SK-N-SH treated with all-trans-retinoic acid at 6 μM for 48 hours (cell line): ENCODE data around the gene CALN1.

ENCODE experiments used
- ATAC-seq: fragments of 200-7000 bp; cut with Tn5 transposase; 3 replicates; pipeline ENCODE4 v1.9.1; 2020; ENCODE audit warnings: mild to moderate bottlenecking, moderate library complexity
- ARNTL ChIP-seq: fragments of 450-650 bp; formaldehyde crosslinking; IDR thresholded peaks from 2 replicates; pipeline ENCODE4 v1.5.0; 2020; ENCODE audit warnings: low read depth, mild to moderate bottlenecking, moderate library complexity, borderline replicate concordance
- CSDC2 ChIP-seq: fragments of 250-450 bp; sonication (Bioruptor Pico); IDR thresholded peaks from 2 replicates; pipeline ENCODE4 v1.5.0; 2020; ENCODE audit warnings: mild to moderate bottlenecking, moderate library complexity
- ESRRG ChIP-seq: fragments of 250-450 bp; sonication (Bioruptor Pico); IDR thresholded peaks from 2 replicates; pipeline ENCODE4 v1.6.1; 2021; ENCODE audit warnings: mild to moderate bottlenecking
- GLIS3 ChIP-seq: fragments of 250-450 bp; sonication (Bioruptor Pico); IDR thresholded peaks from 2 replicates; pipeline ENCODE4 v1.5.0; 2020; ENCODE audit warnings: mild to moderate bottlenecking, moderate library complexity
- ISL1 ChIP-seq: fragments of 250-450 bp; sonication (Bioruptor Pico); IDR thresholded peaks from 2 replicates; pipeline ENCODE4 v2.1.2; 2022; ENCODE audit warnings: mild to moderate bottlenecking, moderate library complexity
- OSR1 ChIP-seq: fragments of 250-450 bp; sonication (Bioruptor Pico); IDR thresholded peaks from 2 replicates; pipeline ENCODE4 v1.8.0; 2022; ENCODE audit warnings: moderate library complexity, mild to moderate bottlenecking, inconsistent platforms
- PPARA ChIP-seq: fragments of 250-450 bp; sonication (Bioruptor Pico); IDR thresholded peaks from 2 replicates; pipeline ENCODE4 v1.5.0; 2020; ENCODE audit warnings: mild to moderate bottlenecking, borderline replicate concordance
- SNAI2 ChIP-seq: fragments of 250-450 bp; sonication (Bioruptor Pico); IDR thresholded peaks from 2 replicates; pipeline ENCODE4 v1.5.0; 2020; ENCODE audit warnings: mild to moderate bottlenecking, moderate library complexity
- TCF4 ChIP-seq: fragments of 250-450 bp; sonication (Bioruptor Pico); IDR thresholded peaks from 2 replicates; pipeline ENCODE4 v1.8.0; 2021; ENCODE audit warnings: mild to moderate bottlenecking, moderate library complexity, borderline replicate concordance
- TOX ChIP-seq: fragments of 250-450 bp; sonication (Bioruptor Pico); IDR thresholded peaks from 2 replicates; pipeline ENCODE4 v1.8.0; 2021; ENCODE audit warnings: mild to moderate bottlenecking, moderate library complexity, borderline replicate concordance
- ZC3H10 ChIP-seq: fragments of 250-450 bp; sonication (Bioruptor Pico); IDR thresholded peaks from 2 replicates; pipeline ENCODE4 v1.5.1; 2021; ENCODE audit warnings: mild to moderate bottlenecking, moderate library complexity
- ZFP3 ChIP-seq: fragments of 250-450 bp; sonication (Bioruptor Pico); IDR thresholded peaks from 2 replicates; pipeline ENCODE4 v1.5.0; 2020; ENCODE audit warnings: mild to moderate bottlenecking, moderate library complexity
- ZFP30 ChIP-seq: fragments of 450-650 bp; formaldehyde crosslinking; IDR thresholded peaks from 2 replicates; pipeline ENCODE4 v1.5.0; 2022; ENCODE audit warnings: mild to moderate bottlenecking, moderate library complexity
- ZNF565 ChIP-seq: fragments of 450-650 bp; formaldehyde crosslinking; conservative IDR thresholded peaks from 2 replicates; pipeline ENCODE4 v1.5.0; 2020; ENCODE audit warnings: low read depth, mild to moderate bottlenecking, moderate library complexity
- ZNF8 ChIP-seq: fragments of 450-650 bp; formaldehyde crosslinking; IDR thresholded peaks from 2 replicates; pipeline ENCODE4 v1.5.0; 2020; ENCODE audit warnings: mild to moderate bottlenecking, moderate library complexity
- TF ChIP-seq, protein P1 (sequence below): fragments of 250-450 bp; sonication (Bioruptor Pico); IDR thresholded peaks from 2 replicates; pipeline ENCODE4 v1.5.1; 2020; ENCODE audit warnings: low read depth, mild to moderate bottlenecking, moderate library complexity
- TF ChIP-seq, protein P2 (sequence below): fragments of 250-450 bp; sonication (Bioruptor Pico); IDR thresholded peaks from 2 replicates; pipeline ENCODE4 v1.8.0; 2020; ENCODE audit warnings: mild to moderate bottlenecking, moderate library complexity, borderline replicate concordance
- TF ChIP-seq, protein P3 (sequence below): fragments of 250-450 bp; sonication (Bioruptor Pico); IDR thresholded peaks from 2 replicates; pipeline ENCODE4 v1.8.0; 2021; ENCODE audit warnings: low read depth, mild to moderate bottlenecking, moderate library complexity, borderline replicate concordance
- TF ChIP-seq, protein P4 (sequence below): fragments of 250-450 bp; sonication (Bioruptor Pico); IDR thresholded peaks from 2 replicates; pipeline ENCODE4 v1.5.1; 2021; ENCODE audit warnings: mild to moderate bottlenecking, moderate library complexity

Gene CALN1

DNA sequence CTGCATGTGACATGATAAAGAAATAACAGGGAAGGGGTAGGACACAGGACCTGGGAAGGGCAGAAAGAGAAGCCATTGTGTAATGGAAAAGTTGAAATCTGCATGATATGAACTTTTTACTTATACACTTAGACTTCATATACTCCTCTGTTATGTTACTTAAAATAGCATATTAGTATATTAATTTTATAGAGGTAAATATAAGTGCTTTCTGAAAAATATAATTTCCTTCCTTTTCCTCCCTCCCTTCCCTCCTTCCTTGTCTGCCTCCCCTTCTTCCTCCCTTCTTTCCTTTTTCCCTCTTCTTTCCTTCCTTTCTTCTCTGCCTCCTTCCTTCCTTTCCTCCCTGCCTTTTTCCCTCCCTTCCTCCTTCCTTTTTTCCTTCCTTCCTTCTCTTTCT is 363.7 kb downstream of the CALN1 start:
- ATAC-seq, result no peak

DNA sequence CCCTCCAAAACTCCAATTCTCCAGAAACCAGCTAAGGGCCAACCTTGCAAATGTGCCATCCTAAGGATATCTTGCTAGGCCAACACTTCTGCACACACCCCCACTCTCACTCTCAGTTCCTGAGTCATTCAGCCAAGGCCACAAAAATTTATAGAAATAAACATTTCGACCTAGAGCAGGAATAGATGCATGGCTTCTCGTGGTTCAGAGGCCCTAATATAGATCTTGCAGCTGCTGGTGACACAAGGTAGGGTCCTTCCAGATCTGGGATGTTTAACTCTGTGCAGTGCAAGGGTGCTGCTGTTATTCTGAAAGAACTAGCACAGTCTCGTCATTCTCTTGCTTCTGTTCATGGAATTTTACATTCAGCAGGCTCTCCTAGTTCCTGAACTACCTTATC is 369.3 kb downstream of the CALN1 start:
- no peak for ATAC-seq

More for the DNA sequence above, 363.7 kb downstream of the CALN1 start:
- TF ChIP-seq ZC3H10 (CRISPR knock-in tag), result no peak
- TF ChIP-seq, protein P1, sequence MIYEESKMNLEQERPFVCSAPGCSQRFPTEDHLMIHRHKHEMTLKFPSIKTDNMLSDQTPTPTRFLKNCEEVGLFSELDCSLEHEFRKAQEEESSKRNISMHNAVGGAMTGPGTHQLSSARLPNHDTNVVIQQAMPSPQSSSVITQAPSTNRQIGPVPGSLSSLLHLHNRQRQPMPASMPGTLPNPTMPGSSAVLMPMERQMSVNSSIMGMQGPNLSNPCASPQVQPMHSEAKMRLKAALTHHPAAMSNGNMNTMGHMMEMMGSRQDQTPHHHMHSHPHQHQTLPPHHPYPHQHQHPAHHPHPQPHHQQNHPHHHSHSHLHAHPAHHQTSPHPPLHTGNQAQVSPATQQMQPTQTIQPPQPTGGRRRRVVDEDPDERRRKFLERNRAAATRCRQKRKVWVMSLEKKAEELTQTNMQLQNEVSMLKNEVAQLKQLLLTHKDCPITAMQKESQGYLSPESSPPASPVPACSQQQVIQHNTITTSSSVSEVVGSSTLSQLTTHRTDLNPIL (CRISPR knock-in tag), result no peak
- TF ChIP-seq, protein P2, sequence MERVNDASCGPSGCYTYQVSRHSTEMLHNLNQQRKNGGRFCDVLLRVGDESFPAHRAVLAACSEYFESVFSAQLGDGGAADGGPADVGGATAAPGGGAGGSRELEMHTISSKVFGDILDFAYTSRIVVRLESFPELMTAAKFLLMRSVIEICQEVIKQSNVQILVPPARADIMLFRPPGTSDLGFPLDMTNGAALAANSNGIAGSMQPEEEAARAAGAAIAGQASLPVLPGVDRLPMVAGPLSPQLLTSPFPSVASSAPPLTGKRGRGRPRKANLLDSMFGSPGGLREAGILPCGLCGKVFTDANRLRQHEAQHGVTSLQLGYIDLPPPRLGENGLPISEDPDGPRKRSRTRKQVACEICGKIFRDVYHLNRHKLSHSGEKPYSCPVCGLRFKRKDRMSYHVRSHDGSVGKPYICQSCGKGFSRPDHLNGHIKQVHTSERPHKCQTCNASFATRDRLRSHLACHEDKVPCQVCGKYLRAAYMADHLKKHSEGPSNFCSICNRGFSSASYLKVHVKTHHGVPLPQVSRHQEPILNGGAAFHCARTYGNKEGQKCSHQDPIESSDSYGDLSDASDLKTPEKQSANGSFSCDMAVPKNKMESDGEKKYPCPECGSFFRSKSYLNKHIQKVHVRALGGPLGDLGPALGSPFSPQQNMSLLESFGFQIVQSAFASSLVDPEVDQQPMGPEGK (CRISPR knock-in tag), result no peak
- no peak for TF ChIP-seq ZFP30 (CRISPR knock-in tag)
- no peak for TF ChIP-seq OSR1 (CRISPR knock-in tag)
- TF ChIP-seq ESRRG, result no peak
- TF ChIP-seq, protein P3, sequence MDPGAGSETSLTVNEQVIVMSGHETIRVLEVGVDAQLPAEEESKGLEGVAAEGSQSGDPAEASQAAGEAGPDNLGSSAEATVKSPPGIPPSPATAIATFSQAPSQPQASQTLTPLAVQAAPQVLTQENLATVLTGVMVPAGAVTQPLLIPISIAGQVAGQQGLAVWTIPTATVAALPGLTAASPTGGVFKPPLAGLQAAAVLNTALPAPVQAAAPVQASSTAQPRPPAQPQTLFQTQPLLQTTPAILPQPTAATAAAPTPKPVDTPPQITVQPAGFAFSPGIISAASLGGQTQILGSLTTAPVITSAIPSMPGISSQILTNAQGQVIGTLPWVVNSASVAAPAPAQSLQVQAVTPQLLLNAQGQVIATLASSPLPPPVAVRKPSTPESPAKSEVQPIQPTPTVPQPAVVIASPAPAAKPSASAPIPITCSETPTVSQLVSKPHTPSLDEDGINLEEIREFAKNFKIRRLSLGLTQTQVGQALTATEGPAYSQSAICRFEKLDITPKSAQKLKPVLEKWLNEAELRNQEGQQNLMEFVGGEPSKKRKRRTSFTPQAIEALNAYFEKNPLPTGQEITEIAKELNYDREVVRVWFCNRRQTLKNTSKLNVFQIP (CRISPR knock-in tag), result no peak
- TF ChIP-seq, protein P4, sequence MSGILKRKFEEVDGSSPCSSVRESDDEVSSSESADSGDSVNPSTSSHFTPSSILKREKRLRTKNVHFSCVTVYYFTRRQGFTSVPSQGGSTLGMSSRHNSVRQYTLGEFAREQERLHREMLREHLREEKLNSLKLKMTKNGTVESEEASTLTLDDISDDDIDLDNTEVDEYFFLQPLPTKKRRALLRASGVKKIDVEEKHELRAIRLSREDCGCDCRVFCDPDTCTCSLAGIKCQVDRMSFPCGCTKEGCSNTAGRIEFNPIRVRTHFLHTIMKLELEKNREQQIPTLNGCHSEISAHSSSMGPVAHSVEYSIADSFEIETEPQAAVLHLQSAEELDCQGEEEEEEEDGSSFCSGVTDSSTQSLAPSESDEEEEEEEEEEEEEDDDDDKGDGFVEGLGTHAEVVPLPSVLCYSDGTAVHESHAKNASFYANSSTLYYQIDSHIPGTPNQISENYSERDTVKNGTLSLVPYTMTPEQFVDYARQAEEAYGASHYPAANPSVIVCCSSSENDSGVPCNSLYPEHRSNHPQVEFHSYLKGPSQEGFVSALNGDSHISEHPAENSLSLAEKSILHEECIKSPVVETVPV (CRISPR knock-in tag), result no peak
- no peak for TF ChIP-seq SNAI2 (CRISPR knock-in tag)
- no peak for TF ChIP-seq PPARA
- TF ChIP-seq, all 23 proteins: peak for 0

More for the DNA sequence above, 369.3 kb downstream of the CALN1 start:
- TF ChIP-seq PPARA, result no peak
- TF ChIP-seq ZNF8 (CRISPR knock-in tag), result no peak
- TF ChIP-seq CSDC2 (CRISPR knock-in tag), result no peak
- no peak for TF ChIP-seq ZFP3
- TF ChIP-seq TCF4 (CRISPR knock-in tag), result no peak
- TF ChIP-seq ISL1 (CRISPR knock-in tag), result no peak
- TF ChIP-seq, protein P3 (CRISPR knock-in tag), result no peak
- TF ChIP-seq, protein P2 (CRISPR knock-in tag), result no peak
- TF ChIP-seq SNAI2 (CRISPR knock-in tag), result no peak
- TF ChIP-seq, protein P4 (CRISPR knock-in tag), result no peak
- no peak for TF ChIP-seq ZC3H10 (CRISPR knock-in tag)
- TF ChIP-seq ZNF565 (CRISPR knock-in tag), result no peak
- TF ChIP-seq, protein P1 (CRISPR knock-in tag), result no peak
- TF ChIP-seq GLIS3 (CRISPR knock-in tag), result no peak
- TF ChIP-seq ARNTL (CRISPR knock-in tag), result no peak
- no peak for TF ChIP-seq OSR1 (CRISPR knock-in tag)
- TF ChIP-seq TOX (CRISPR knock-in tag), result no peak
- TF ChIP-seq, all 23 proteins: peak for 0
